Brain microvascular endothelial cell (primary cell): ENCODE measurements around the gene CD226.

Experiments used
- DNase-seq: peaks from one replicate; pipeline ENCODE4 v3.0.0-alpha.2; 2020
- H3K27ac ChIP-seq: fragments of 250-450 bp; sonication (Bioruptor Pico); 2 replicates; pipeline ENCODE4 v1.5.1; 2020; ENCODE audit warnings: mild to moderate bottlenecking, moderate library complexity
- H3K27me3 ChIP-seq: fragments of 250-450 bp; sonication (Bioruptor Pico); replicated peaks from 2 replicates; pipeline ENCODE4 v1.5.1; 2020; ENCODE audit warnings: mild to moderate bottlenecking
- H3K36me3 ChIP-seq: fragments of 250-450 bp; sonication (Bioruptor Pico); replicated peaks from 2 replicates; pipeline ENCODE4 v1.5.1; 2020; ENCODE audit warnings: mild to moderate bottlenecking
- H3K4me3 ChIP-seq: 2 replicates; pipeline ENCODE4 v1.5.1; 2011; ENCODE audit warnings: low read depth, mild to moderate bottlenecking, control low read depth, low read length, moderate library complexity
- CTCF ChIP-seq: IDR thresholded peaks from 2 replicates; pipeline ENCODE4 v1.5.1; 2011; ENCODE audit warnings: low read depth, mild to moderate bottlenecking, moderate library complexity, low read length, control low read depth, inconsistent platforms; ENCODE audit errors: missing control alignments
- in situ Hi-C: cut with HindIII; loops from 2 replicates; pipeline ENCODE4 v1.10.0; 2017; ENCODE audit warnings: low sequenced_read_pairs, low pct_ligation_motif_present

CD226 gene

GRCh38 chr18:69961718-69962117 is 14.0 kb upstream of the CD226 start:
- TF ChIP-seq CTCF = no peak
- Histone ChIP-seq H3K27ac (no peak overlapping the region), H3K27me3 (no peaks in the 10 kb centered on the region), H3K4me3 (no peak overlapping the region), H3K36me3 (no peaks in the 10 kb centered on the region)
- DNase-seq = no peak
- in situ Hi-C loops = no loop called here

GRCh38 chr18:69958422-69958821 is 10.7 kb upstream of the CD226 start:
- TF ChIP-seq CTCF = no peak
- no peaks in the 10 kb centered on the region for H3K36me3 ChIP-seq
- no peaks in the 10 kb centered on the region for H3K27me3 ChIP-seq
- in situ Hi-C loops = no loop called here
- DNase-seq = no peak
- no peak overlapping the region for H3K4me3 ChIP-seq
- H3K27ac ChIP-seq = no peak overlapping the region

- DNase-seq = no peak
- in situ Hi-C loops = no loop called here
- TF ChIP-seq CTCF = no peak
- no peak overlapping the region for H3K27ac ChIP-seq
- H3K36me3 ChIP-seq = no peaks in the 10 kb centered on the region
- no peak overlapping the region for H3K4me3 ChIP-seq
- H3K27me3 ChIP-seq = no peaks in the 10 kb centered on the region
Observed at GRCh38 chr18:69957747-69958146, 10.1 kb upstream of the CD226 start.

DNA sequence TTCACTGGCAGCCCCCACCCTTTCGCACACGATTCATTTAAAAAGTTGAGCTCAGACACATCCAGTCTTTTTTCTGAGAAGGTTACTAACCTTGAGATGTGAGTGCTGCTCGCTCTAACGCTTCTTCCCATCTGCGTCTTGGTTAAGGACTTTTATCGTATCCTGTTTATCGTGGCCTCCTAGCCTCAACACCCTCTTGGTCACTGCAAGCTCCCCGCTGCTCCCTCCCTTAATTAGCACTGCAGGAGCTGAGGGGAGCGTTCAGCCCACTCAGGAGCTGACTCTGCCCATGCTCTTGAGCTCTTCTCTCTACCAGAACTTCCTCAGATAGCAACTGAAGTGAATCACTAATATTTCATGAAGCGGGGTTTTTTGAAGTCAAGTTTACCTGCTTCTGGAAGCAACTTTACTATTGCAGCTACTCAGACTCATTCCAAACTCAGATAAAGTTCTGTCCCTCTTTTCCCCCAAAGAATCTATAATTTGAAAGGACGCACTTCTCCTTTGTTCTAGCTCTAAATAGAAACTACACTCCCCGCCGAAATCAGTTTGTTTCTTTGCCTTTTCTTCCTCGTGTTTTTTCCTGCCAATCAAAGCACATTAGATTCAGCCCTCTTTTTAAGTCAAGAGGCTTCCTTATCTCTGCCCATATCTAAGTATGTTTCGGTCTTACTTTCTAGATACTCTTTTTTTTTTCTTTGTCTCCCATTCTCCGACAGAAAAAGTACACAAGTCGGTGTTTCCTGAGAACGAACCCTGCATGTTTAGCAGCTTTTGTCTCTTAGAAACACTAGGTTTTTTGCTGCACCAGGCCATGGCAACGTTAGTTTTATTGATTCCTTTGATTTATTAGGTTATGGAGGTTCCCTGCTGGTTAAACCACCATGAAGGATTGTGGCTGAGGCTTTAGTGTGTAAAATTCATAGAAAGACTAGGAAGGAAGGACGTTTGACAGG is 9.3 kb upstream of the CD226 start:
- H3K27ac ChIP-seq = no peak overlapping the region
- TF ChIP-seq CTCF = no peak
- no peaks in the 10 kb centered on the region for H3K27me3 ChIP-seq
- in situ Hi-C loops = no loop called here
- DNase-seq = no peak
- H3K36me3 ChIP-seq = no peaks in the 10 kb centered on the region
- no peak overlapping the region for H3K4me3 ChIP-seq

- in situ Hi-C loops = no loop called here
- DNase-seq = no peak
- Histone ChIP-seq H3K4me3 (no peak overlapping the region), H3K27ac (no peak overlapping the region), H3K27me3 (no peaks in the 10 kb centered on the region), H3K36me3 (no peaks in the 10 kb centered on the region)
- TF ChIP-seq CTCF = no peak
Observed at GRCh38 chr18:69956057-69956456, 8.4 kb upstream of the CD226 start.
